GM21447 (cell line): ENCODE measurements around the gene CHD2.
"Not testable (repeated sequence)": the region's sequence is repeated elsewhere in the genome, so short reads cannot be mapped to it uniquely, and the experiment has no call there.

ENCODE experiments used
- ATAC-seq: cut with Tn5 transposase; IDR thresholded peaks from one replicate; pipeline ENCODE4 v1.9.1; 2021; ENCODE audit not compliant: unreplicated experiment

CHD2 gene

GRCh38 chr15:92899948-92900730 lies at the start of gene CHD2:
Gene CHD2 (plus strand): TSS chr15:92900324. CDS start chr15:92901238, 914 bp downstream.
- peak; percentile 67 for ATAC-seq

DNA sequence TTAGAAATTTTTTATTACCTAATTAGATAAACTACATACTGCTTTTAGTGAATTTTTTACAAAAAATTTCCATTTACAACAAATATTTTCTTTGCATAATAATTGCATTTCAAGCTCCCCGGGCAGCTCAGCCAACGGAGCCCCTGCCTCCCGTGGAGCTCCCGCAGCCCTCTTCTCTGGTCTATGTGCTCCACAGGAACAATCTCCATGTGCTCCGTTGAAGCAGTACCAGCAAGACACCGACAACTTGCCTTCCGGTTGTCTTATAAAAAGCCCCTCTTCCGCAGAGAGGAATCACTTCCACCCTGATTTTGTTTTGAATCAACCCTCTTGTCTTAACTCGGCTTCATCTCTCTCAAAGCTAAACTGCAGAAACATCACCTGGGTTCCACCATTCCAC lies 46.9 kb upstream of the CHD2 start:
- ATAC-seq, result no peak

- ATAC-seq, result no peak
These were observed 38.4 kb upstream of the CHD2 start for GRCh38 chr15:92861742-92862141.

- ATAC-seq, result no peak
These were observed 35.9 kb upstream of the CHD2 start for GRCh38 chr15:92864127-92864814.

- ATAC-seq, result no peak
These were observed 30.7 kb upstream of the CHD2 start for GRCh38 chr15:92869263-92869940.

- no peak for ATAC-seq
These were observed 30.0 kb upstream of the CHD2 start for GRCh38 chr15:92870010-92870591.

DNA sequence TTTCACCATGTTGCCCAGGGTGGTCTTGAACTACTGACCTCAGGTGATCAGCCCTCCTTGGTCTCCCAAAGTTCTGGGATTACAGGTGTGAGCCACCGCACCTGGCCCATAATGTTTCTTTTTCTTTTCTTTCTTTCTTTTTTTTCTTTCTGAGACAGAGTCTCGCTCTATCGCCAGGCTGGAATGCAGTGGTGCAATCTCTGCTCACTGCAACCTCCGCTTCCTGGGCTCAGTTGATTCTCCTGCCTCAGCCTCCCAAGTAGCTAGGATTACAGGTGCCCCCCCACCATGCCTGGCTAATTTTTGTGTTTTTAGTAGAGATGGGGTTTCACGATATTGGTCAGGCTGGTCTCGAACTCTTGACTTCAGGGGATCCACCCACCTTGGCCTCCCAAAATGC lies 27.2 kb upstream of the CHD2 start:
- ATAC-seq, result not testable (repeated sequence)

DNA sequence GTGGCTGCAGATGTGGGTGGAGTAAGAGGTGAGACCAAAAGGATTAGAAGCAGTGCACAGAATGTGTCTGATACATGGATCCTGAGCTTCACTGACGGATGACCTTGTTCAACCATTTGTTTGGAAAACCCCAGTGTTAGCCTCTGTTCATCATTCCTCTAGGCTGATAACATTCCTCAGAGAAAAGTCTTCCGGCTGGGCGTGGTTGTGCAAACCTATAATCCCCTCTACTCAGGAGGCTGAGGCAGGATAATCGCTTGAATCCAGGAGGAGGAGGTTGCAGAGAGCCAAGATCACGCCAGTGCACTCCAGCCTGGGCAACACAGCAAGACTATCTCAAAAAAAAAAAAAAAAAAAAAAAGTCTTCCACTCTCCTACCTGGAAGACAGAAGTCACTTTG lies 23.1 kb upstream of the CHD2 start:
- ATAC-seq, result no peak

GRCh38 chr15:92877416-92877815 lies 22.7 kb upstream of the CHD2 start:
- ATAC-seq, result no peak

DNA sequence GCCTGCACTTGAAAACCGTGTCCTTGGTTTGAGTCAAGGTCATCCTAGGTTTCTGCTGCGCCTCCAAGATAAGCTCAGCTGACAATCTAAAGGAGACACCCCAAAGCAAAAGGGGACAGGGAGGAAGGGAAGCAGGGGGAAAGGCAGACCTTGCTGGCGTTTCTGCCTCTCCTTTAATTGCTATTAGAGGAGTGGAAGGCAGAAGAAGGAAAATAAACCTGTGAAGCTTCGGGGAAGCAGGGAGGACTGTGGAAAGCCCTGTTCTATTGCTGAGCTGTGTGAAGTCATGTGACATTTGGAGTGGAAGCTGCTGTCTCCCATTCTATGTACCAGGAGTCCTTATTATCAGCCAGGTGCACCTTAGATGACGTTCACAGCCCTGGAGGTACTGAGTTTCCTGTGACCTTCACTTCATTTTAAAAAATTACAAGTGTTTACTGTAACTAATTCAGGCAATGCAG lies 21.5 kb upstream of the CHD2 start:
- no peak for ATAC-seq

DNA sequence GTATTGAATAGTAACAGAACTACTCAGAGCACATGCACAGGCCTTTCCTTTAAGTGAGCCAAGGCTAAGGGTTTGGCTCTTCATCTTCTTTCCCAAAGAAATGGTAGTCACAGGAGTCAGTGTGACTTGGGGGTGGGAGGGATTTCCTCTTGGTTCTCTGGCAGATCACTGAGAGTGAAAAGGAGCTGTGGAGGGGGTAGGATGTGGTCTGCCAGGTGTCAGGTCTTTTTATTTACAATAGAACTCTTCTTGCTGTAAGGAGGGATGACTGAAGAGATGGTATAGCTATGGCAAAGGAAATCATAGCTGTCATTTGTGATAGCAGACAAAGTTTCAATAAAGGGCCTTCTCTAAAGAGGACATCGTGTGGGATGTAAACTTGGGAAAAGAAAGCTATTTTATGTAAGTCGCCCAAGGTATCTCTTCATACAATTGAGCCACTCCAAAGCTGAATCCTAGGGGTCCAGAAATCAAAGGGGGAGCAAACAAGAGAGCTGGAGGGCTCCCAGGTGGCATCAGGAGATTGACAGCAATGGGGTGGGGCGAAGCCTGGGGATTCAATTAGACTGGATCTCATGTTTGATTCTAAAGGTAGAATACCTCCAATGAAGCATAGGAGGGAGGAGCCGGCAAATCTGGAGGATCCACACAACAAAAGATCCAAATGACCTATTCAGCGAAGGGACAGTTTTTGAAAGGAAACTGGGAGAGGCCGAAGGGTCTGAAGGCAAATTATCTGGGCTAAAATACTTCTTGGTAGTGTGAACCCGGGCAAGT lies 20.0 kb upstream of the CHD2 start:
- ATAC-seq, result no peak

- ATAC-seq, result no peak
These were observed 19.3 kb upstream of the CHD2 start for GRCh38 chr15:92880796-92881195.

DNA sequence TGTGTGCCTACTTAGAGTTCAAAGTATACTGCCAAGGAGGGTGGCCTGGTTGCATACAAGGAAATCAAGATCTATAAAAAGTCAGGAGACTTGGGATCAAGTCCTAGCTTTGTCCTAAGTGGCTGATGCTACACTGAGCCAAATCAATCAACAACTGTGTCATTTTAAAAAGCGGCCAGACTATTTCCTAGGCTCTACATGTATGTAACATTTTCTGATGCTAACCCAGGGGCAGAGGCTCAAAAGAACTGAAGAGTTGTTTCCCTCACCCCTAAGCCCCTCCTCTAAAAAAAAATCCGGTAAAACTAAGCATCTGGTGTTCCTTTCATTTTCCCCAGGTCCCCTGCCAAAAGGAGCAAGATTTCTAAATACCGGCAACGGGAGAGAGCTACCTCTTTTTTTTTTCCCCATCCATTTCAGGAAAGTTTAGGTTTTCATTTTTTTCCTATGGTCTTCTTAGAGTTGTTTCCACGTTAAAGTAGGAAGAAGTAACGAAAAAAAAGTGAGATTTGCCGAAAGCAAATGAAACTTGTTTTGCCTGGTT lies 18.8 kb upstream of the CHD2 start:
- no peak for ATAC-seq

- ATAC-seq, result peak; percentile 96
These were observed 18.1 kb upstream of the CHD2 start for GRCh38 chr15:92881802-92882696.

DNA sequence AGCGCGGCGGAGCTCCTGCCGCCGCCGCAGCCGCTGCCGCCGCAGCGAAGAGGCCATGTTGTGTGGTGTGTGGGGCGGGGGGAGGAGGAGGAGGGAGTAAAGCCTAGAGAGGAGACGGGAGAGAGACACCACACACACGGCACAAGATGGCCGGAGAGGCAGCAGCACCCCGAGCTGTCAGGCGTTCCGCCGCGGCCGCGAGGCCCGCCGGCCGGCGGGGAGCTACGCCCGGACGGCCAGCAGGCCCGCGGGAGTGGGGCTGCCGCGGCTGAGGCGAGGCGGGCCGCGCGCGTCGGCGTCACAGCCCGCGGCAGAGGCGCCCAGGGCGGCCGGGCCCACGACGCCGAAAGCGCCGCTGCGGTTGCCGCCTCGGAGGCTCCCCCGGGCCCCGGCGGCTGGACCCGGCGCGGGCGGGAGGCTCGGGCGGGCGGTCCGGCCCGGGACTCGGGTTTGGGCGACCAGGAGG lies 17.4 kb upstream of the CHD2 start:
- peak; percentile 47 for ATAC-seq

- no peak for ATAC-seq
These were observed 16.8 kb upstream of the CHD2 start for GRCh38 chr15:92883163-92883875.

GRCh38 chr15:92883876-92884435 lies 16.2 kb upstream of the CHD2 start:
- no peak for ATAC-seq
